Common myeloid progenitor, CD34-positive (primary cell): ENCODE data around the gene CDNF.

Source experiments
- CTCF ChIA-PET: fragments of 350-600 bp; sonication (Branson Sonifier 250); formaldehyde crosslinking; loops from one replicate; lab custom pipeline; 2021; ENCODE audit warnings: antibody characterized with exemption; lab: Charles Lee
- POLR2A ChIA-PET: fragments of 350-600 bp; sonication (Branson Sonifier 250); formaldehyde crosslinking; loops from one replicate; lab custom pipeline; 2021; ENCODE audit warnings: antibody characterized with exemption; lab: Charles Lee
- DNase-seq, 3 donors: peaks; one replicate each; pipeline versions ENCODE4 v3.0.0 to v3.0.0-alpha.2; 2013
- H3K27ac ChIP-seq, 2 experiments: 1 replicate in 1 of 2; 2 replicates in 1 of 2; pipeline ENCODE4 v1.7.0; 2013; ENCODE audit warnings: inconsistent platforms in 2 of 2, low read length in 2 of 2, mild to moderate bottlenecking in 2 of 2, low read depth in 1 of 2, moderate library complexity in 1 of 2; ENCODE audit not compliant: severe bottlenecking in 2 of 2, insufficient read depth in 1 of 2, poor library complexity in 1 of 2
- H3K27me3 ChIP-seq, 5 experiments: replicated peaks in 2 of 5; 1 replicate in 3 of 5; 2 replicates in 2 of 5; pipeline versions ENCODE4 v1.6.1 to v1.7.0; 2013; ENCODE audit warnings: low read length in 4 of 5, mild to moderate bottlenecking in 2 of 5, moderate library complexity in 2 of 5, inconsistent platforms in 1 of 5; ENCODE audit not compliant: insufficient read depth in 5 of 5, control insufficient read depth in 4 of 5
- H3K36me3 ChIP-seq, 4 experiments: 1 replicate in 2 of 4; 2 replicates in 2 of 4; pipeline versions ENCODE4 v1.6.1 to v1.7.0; 2013; ENCODE audit warnings: low read length in 3 of 4, control low read depth in 1 of 4, mild to moderate bottlenecking in 1 of 4; ENCODE audit not compliant: control insufficient read depth in 4 of 4, insufficient read depth in 4 of 4
- H3K4me1 ChIP-seq, 4 experiments: 1 replicate in 3 of 4; 2 replicates in 1 of 4; pipeline versions ENCODE4 v1.6.1 to v1.7.1; 2013; ENCODE audit warnings: low read length in 3 of 4, mild to moderate bottlenecking in 3 of 4, control low read depth in 1 of 4, inconsistent platforms in 1 of 4, moderate library complexity in 1 of 4; ENCODE audit not compliant: control insufficient read depth in 4 of 4, insufficient read depth in 4 of 4; ENCODE audit errors: control extremely low read depth in 1 of 4
- H3K4me3 ChIP-seq, 7 experiments: 1 replicate in 4 of 7; 2 replicates in 3 of 7; pipeline versions ENCODE4 v1.5.1 to v1.7.0; 2013; ENCODE audit warnings: mild to moderate bottlenecking in 7 of 7, low read length in 6 of 7, moderate library complexity in 6 of 7, inconsistent platforms in 2 of 7, low read depth in 2 of 7, control low read depth in 1 of 7; ENCODE audit not compliant: insufficient read depth in 4 of 7, control insufficient read depth in 1 of 7; ENCODE audit errors: extremely low read depth in 1 of 7
- H3K9me3 ChIP-seq, 5 experiments: 1 replicate in 4 of 5; 2 replicates in 1 of 5; pipeline versions ENCODE4 v1.6.1 to v1.7.1; 2013; ENCODE audit warnings: low read length in 4 of 5, mild to moderate bottlenecking in 2 of 5, inconsistent platforms in 1 of 5, low read depth in 1 of 5, moderate library complexity in 1 of 5; ENCODE audit not compliant: control insufficient read depth in 4 of 5, insufficient read depth in 2 of 5; ENCODE audit errors: control extremely low read depth in 1 of 5
- WGBS: methylation state at CpG from one replicate; pipeline ENCODE4 v1.1.5; 2013; ENCODE audit not compliant: insufficient coverage; 5-methylcytosine and 5-hydroxymethylcytosine counted together

Gene CDNF

DNA sequence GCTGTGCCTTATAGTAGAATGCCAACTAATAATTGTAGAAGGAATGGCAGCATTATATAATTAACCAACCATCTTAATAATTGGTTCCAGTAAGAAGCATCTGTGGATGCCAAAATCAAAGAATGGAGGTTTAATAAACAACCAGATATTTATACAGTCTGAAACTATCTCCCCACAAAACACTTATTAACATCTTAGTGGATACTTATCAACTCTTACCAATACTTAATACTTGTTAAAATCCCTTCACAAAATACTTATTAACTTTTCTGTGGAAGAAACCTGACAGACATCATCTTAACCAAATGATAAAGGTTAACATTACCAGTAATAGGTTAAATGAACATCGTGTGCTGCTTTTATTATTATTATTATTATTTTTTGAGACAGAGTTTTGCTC, 34.0 kb downstream of the CDNF start:
- CTCF ChIA-PET, result no interaction called here

GRCh38 chr10:14801723-14802122, 36.1 kb downstream of the CDNF start:
- 100% methylated on average over 5 of the region's 5 CpGs for WGBS
- H3K9me3 ChIP-seq, result no peaks in the 10 kb centered on the region
- H3K4me3 ChIP-seq, result no peak overlapping the region
- no peaks in the 10 kb centered on the region for H3K27me3 ChIP-seq
- ChIA-PET POLR2A (no interaction called here), CTCF (interaction anchor here (1.4 kb wide), 1 partner anchor 13 kb away, joined by 3 read pairs; no protein-coding TSS in a partner anchor)
- no peaks in the 10 kb centered on the region for H3K36me3 ChIP-seq
- H3K4me1 ChIP-seq, result peaks cover 0 to 6% (median 3%) of the 10 kb centered on the region in 4 experiments
- H3K27ac ChIP-seq, result no peak overlapping the region
- DNase-seq, result no peak

More for the DNA sequence above, 34.0 kb downstream of the CDNF start:
- no peak for DNase-seq
- WGBS, result no CpG with 5 or more reads among the region's 1 CpG
- Histone ChIP-seq H3K4me3 (no peak overlapping the region), H3K36me3 (no peaks in the 10 kb centered on the region), H3K9me3 (no peaks in the 10 kb centered on the region), H3K4me1 (peaks cover 0 to under 1% (median under 1%) of the 10 kb centered on the region in 4 experiments), H3K27ac (no peak overlapping the region), H3K27me3 (no peaks in the 10 kb centered on the region)
- POLR2A ChIA-PET, result no interaction called here

DNA sequence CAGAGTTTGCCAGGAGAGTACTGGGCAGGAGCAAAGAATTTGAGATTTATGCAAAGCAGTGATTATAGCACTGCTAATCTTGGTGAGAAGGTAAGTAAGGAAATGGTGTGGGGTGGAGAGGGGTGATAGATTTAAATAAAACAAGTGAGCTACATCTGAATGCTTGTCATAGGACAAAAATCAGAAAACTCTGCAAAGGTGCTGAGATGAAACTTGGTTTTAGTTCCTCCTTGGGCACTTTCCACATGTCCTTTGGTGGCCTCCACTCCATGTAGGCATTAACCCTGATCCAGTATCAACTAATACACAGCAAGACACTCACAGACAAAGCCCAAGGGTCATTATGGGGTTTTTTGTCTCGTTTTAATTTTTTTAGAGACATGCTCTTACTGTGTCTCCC, 37.4 kb downstream of the CDNF start:
- ChIA-PET CTCF (no interaction called here), POLR2A (no interaction called here)
- H3K36me3 ChIP-seq, result no peaks in the 10 kb centered on the region
- H3K4me1 ChIP-seq, result peaks cover 0 to 6% (median 3%) of the 10 kb centered on the region in 4 experiments
- WGBS, result 100% methylated on average over 1 of the region's 1 CpG
- no peaks in the 10 kb centered on the region for H3K9me3 ChIP-seq
- H3K27ac ChIP-seq, result no peak overlapping the region
- H3K4me3 ChIP-seq, result no peak overlapping the region
- DNase-seq, result no peak
- H3K27me3 ChIP-seq, result no peaks in the 10 kb centered on the region

GRCh38 chr10:14798636-14799035, 39.2 kb downstream of the CDNF start:
- 0% methylated on average over 2 of the region's 5 CpGs for WGBS
- Histone ChIP-seq H3K4me3 (no peak overlapping the region), H3K27ac (no peak overlapping the region), H3K36me3 (no peaks in the 10 kb centered on the region), H3K27me3 (no peaks in the 10 kb centered on the region), H3K4me1 (peaks cover 0 to 6% (median 3%) of the 10 kb centered on the region in 4 experiments), H3K9me3 (no peaks in the 10 kb centered on the region)
- CTCF ChIA-PET, result interaction anchor here (0.6 kb wide), 1 partner anchor 592 kb away, joined by 3 read pairs; no protein-coding TSS in a partner anchor
- peak; percentile 32 to 70 (median 63) for DNase-seq
- POLR2A ChIA-PET, result no interaction called here

- H3K27me3 ChIP-seq, result no peaks in the 10 kb centered on the region
- peaks cover 0 to 5% (median 3%) of the 10 kb centered on the region in 5 experiments for H3K9me3 ChIP-seq
- no peaks in the 10 kb centered on the region for H3K36me3 ChIP-seq
- ChIA-PET POLR2A (interaction anchor here (0.6 kb wide), 1 partner anchor 280 kb away, joined by 3 read pairs; no protein-coding TSS in a partner anchor), CTCF (no interaction called here)
- H3K4me1 ChIP-seq, result peaks cover 0 to 4% (median 2%) of the 10 kb centered on the region in 4 experiments
- 100% methylated on average over 5 of the region's 5 CpGs for WGBS
- no peak for DNase-seq
- H3K4me3 ChIP-seq, result no peak overlapping the region
- H3K27ac ChIP-seq, result no peak overlapping the region
Measured at GRCh38 chr10:14787938-14788337, 49.9 kb downstream of the CDNF start.

DNA sequence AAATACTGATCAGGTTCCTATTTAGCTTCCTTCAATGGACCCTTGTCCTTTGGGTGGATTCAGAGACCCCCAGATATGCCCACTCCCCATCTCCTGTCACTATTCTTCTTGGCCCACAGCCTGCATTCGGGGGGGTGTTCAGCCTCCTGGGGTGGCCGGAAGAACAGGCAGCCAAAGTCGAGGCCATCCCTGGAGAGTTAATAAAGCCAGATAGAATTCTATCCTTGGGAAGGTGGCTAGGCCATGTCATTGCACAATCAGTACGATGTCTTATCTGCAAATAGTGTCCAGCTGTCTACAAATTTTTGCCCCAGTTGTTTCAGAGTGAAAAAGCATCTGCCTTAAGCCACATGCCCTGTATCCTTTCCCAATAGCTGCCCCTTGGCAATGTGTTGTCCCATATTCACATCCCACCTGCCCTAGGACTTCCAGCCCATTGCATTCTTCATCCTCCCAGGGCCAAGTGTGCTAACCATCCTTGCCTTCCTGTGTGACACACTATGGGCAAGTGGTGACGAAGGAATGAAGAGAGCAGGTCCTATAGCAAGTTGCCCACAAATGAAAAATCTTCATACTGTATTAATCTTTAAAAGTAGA, 53.3 kb downstream of the CDNF start:
- Histone ChIP-seq H3K9me3 (peaks cover 0 to 5% (median 3%) of the 10 kb centered on the region in 5 experiments), H3K4me1 (peaks cover 2 to 20% (median 17%) of the 10 kb centered on the region in 4 experiments), H3K27ac (no peak overlapping the region), H3K36me3 (no peaks in the 10 kb centered on the region), H3K27me3 (no peaks in the 10 kb centered on the region), H3K4me3 (no peak overlapping the region)
- CTCF ChIA-PET, result interaction anchor here (1.4 to 1.5 kb wide), 2 partner anchors 18 to 248 kb away, joined by 3 to 4 read pairs; no protein-coding TSS in a partner anchor
- DNase-seq, result no peak
- WGBS, result 95% methylated on average over 4 of the region's 5 CpGs
- POLR2A ChIA-PET, result no interaction called here

DNA sequence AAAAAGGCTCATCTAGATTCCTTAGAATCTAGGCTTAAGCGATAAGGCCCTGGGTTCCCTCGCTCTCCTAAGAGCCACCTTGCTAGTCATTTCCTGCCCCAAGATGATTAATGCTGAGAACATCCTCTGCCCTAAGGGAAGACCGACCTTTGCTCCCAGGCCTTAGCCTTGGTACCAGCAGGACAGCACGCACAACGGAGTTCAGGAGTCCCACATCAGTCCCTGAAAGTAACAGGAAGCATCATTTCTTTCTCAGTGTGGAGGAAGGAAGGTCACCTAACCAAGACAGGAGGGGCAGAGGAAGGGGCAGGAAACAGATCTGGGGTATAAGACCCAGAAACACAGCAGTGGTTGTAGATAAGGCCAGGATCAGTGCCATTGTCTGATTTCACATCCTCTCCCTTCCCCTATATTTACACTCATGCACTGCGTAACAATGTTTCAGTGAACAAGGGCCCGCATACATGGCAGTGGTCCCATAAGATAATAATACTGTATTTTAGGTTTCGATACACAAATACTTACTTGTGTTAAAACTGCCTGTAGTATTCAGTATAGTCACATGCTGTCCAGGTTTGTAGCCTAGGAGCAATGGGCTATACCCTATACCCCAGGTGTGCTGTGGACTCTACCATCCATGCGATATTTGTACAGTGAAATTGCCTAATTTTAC, 55.0 kb downstream of the CDNF start:
- Histone ChIP-seq H3K27me3 (no peaks in the 10 kb centered on the region), H3K27ac (no peak overlapping the region), H3K36me3 (no peaks in the 10 kb centered on the region), H3K4me1 (peaks cover 2 to 20% (median 17%) of the 10 kb centered on the region in 4 experiments), H3K4me3 (peak overlapping the region in 1 of 7 experiments; percentile 63), H3K9me3 (peaks cover 0 to 5% (median 3%) of the 10 kb centered on the region in 5 experiments)
- WGBS, result 0% methylated on average over 2 of the region's 9 CpGs
- DNase-seq, result peak; percentile 72 to 96 (median 91)
- ChIA-PET CTCF (no interaction called here), POLR2A (no interaction called here)
